GM18505 (cell line): Measurements from ENCODE around the gene FOXP4.

Source experiments
- ATAC-seq: cut with Tn5 transposase; IDR thresholded peaks from one replicate; pipeline ENCODE4 v1.9.1; 2021; ENCODE audit not compliant: unreplicated experiment
- POLR2A ChIP-seq: IDR thresholded peaks from 4 replicates; pipeline ENCODE4 v1.6.1; 2011; ENCODE audit warnings: borderline replicate concordance; ENCODE audit not compliant: insufficient read depth, insufficient read length; ENCODE audit errors: extremely low read depth

FOXP4 gene

GRCh38 chr6:41591122-41591521, 44.9 kb downstream of the FOXP4 start:
- no peak for ATAC-seq
- TF ChIP-seq POLR2A = no peak

DNA sequence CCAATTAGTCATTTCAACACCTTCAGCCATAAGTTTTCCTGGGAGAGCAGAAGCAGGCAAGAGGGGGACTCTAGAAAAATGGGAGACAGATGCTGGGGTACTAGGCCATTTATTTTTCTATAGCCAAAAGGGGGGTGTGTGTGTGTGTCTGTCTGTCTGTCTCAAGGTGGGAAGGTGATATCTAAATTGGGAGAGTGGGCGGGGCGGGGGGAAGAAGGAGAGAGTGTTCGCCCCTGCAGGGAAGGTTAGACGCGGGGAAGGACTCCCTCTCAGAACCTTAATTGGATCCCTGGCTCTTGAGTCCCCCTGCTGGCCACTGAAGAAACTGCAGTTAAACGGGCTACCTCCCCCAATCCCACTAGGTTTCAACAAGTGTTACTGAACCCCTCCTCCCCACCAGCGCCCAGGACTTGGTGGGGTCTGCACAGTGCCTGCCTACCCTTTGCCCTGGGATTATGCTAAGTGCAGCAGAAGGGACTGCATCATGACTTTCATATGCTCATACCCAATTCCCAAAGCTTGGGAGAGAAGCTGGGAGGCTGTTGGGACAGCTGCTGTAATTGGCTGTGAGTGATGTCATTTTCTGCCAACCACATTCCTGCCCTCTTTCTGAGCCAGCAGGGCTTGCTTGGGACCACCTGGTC, 45.8 kb downstream of the FOXP4 start:
- TF ChIP-seq POLR2A = no peak
- no peak for ATAC-seq

GRCh38 chr6:41593406-41593805, 47.2 kb downstream of the FOXP4 start:
- no peak for TF ChIP-seq POLR2A
- no peak for ATAC-seq

DNA sequence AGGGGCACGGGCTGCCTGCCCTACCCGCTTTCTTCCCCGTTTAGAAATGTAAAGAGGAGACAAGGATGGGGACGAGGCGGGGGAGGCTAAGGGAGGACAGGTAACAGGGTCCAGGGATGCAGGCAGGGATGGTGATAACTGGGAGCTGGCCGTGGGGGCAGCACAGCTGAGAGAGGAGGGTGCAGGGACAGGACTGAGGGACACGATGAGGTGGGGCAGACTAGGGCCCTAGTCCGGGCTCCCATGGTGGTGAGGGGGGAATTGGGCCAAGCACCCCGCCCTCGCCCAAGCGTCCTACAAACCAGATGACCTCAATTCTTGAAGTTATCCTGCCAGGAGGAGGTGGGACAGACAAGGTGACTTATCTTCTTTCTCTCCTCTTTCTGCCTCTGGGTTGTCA, 47.7 kb downstream of the FOXP4 start:
- no peak for TF ChIP-seq POLR2A
- no peak for ATAC-seq

DNA sequence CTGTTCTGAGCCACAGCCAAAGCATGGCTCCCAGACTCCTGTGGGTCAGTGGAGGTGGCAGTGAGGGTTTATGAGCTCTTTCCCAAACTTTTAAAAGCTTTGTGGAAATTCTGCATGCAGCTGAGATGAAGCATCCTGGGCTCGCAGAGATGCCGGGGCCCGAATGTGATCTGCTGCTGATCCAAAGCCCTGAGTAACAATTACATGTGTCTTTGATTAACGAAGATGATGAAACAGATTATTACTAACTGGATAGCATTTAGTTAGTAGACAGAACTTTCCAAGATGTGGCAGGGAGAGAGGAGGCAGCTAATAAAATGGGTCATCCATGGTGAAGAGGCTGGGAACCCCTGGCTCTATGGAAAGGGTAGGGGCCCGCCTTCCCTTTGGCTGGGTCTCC, 48.1 kb downstream of the FOXP4 start:
- ATAC-seq = no peak
- no peak for TF ChIP-seq POLR2A

DNA sequence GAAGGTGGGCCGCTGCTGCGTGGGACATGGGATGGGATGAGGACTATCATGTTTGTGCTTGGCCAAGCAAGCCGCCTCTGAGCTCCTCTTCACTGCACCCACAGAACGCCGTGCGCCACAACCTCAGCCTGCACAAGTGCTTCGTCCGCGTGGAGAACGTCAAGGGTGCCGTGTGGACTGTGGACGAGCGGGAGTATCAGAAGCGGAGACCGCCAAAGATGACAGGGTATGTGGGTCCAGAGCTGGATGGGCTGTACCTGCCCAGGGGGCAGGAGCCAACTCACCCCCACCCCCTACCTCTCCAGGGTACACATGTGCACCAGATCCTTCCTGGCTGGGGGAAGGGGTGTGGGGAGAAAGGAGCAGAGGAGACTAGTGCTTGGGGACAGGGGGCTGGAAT, 48.6 kb downstream of the FOXP4 start:
- ATAC-seq = no peak
- no peak for TF ChIP-seq POLR2A

DNA sequence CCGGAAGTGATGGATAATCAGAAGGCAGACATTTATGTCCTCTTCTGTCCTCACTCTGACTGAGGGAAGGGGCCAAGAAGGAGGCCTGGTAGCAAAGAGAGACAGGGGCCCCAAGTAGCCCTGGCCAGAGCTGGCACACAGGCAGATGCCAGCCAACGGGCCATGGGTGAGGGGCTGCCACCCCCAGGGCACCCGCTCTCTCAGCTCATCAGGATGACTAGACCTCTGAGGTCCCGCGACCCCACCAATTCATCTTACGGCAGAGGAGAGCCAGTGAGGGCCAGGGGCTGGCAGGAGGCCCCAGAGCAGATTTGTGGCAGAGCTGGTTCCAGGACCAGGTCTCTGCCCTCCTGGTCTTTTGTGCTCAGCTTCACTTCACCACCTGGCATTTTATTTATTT, 49.0 kb downstream of the FOXP4 start:
- no peak for TF ChIP-seq POLR2A
- ATAC-seq = no peak

DNA sequence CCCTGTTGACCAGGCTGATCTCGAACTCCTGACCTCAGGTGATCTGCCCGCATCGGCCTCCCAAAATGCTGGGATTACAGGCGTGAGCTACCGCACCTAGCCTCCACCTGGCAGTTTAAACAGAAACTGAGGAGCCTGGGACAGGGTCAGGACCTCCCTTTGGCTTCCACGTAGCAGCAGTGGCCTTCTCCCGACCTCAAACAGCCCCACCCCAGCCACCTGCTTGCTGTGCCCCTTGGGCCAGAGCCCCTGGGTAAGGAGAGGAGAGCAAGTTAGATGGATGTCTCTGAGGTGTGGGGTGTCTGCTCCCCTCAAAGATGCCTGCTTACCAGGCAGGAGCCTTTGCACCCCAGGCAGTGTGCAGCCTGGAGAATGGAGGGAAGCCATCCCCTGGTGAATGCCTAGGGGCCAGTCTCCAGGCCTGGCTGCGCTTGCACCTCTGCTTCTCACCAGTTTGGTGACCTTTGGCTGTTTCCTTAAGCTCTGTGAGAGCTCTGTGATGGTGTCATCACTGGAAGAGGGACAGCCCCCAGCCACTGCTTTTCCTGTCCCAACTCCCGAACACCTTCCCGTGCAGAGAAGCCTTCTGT, 50.0 kb downstream of the FOXP4 start:
- TF ChIP-seq POLR2A = no peak
- ATAC-seq = no peak

DNA sequence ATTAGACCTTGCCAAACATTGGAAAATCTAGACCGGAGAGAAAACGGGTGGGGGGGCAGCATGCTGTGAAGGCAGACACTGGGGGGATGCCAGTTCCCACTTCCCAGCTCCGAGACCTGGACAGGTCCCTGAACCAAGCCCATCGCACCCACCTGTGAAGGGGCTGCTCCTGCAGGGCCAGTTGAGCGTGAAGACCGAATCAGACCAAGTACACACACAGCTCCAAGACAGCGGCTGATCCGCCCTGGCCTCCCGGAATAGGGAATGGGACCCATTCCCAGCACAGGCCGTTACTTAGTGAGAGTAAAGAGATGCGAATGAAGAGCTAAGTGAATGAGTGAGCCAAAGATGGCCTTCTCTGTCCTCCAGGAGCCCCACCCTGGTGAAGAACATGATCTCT, 50.6 kb downstream of the FOXP4 start:
- no peak for TF ChIP-seq POLR2A
- ATAC-seq = no peak

DNA sequence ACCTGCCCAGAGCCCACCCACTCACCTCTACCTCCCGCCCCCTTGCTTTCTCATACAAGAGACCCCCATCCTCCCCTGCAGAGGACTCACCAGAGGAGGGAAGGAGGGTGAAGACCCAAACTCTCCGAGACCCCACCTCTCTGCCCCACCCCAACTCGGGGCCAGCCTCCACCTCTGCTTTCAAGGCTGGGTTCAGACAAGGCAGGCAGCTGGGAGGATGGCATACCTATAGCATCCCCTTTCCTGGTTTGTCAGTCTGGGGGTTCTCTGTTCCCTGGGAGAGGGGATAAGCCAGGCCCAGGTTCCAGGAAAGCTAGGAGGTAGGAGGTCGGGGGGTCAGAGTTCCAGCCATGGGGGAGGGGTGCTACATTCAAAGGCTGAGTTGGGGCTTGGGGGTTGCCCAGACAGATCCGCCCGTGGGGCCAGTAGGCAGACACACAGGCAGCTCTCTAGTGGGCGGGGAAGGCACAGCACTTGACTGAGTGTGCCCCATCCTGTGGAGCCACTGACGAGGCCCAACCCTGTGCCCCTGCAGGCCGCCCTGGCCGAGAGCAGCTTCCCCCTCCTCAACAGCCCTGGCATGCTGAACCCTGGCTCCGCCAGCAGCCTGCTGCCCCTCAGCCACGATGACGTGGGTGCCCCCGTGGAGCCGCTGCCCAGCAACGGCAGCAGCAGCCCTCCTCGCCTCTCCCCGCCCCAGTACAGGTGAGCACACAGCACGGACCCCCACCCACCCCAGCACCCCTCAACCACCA, 51.2 kb downstream of the FOXP4 start:
- no peak for ATAC-seq
- no peak for TF ChIP-seq POLR2A

- no peak for ATAC-seq
- TF ChIP-seq POLR2A = no peak
Observed at GRCh38 chr6:41598670-41599014, 52.5 kb downstream of the FOXP4 start.

- no peak for TF ChIP-seq POLR2A
- no peak for ATAC-seq
Observed at GRCh38 chr6:41599015-41599851, 53.1 kb downstream of the FOXP4 start.

- TF ChIP-seq POLR2A = no peak
Observed at GRCh38 chr6:41599852-41600445, 53.8 kb downstream of the FOXP4 start.

DNA sequence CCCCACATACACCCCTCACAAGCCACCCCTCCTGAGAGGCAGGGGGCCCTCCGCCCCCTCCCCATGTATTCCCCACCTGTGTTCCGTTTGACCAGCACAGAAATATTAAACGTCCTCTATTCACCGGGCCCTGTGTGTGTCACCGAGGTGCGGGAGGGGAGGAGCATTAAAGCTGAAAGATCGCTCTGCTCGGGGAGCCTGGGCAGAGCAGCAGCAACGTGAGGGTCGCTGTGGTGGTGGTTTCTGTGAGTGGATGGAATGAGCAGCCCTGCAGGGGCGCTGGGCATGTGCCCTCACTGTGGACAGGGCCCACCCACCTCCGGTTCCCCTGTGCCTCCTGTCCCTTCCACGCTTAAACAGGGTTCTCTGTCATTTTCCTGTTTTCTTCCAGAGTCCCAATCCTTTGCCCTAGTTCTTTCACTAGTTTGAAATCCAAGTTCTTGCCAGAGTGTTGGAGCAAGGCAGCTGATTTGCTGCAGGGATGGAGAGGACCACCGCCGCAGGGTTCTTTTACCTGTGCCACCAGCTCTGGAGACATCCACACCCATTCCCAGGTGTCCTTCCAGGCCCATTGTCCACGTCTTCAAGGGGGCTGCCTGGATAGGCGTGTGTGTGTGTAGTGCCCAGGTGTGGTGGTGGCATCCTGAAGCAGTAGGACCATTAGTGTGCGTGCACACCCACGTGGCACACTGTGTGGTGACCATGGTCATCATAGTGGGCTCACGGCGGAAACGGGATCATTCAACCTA, 54.5 kb downstream of the FOXP4 start:
- ATAC-seq = no peak
- TF ChIP-seq POLR2A = no peak

More at GRCh38 chr6:41599852-41600445, 53.8 kb downstream of the FOXP4 start:
- ATAC-seq = no peak
